OCI-LY3 (cell line): ENCODE results near the gene POP5.

Source experiments
- H2AFZ ChIP-seq: fragments of 200-600, 300-600 bp; shearing (Covaris generic); 2 replicates; pipeline ENCODE4 v1.6.0; 2014; ENCODE audit warnings: antibody characterized with exemption, low read depth, low read length
- H3K27ac ChIP-seq: fragments of 200-600, 300-600 bp; sonication (generic); 2 replicates; pipeline ENCODE4 v1.5.1; 2014; ENCODE audit warnings: mild to moderate bottlenecking, low read length, moderate library complexity, mixed read lengths
- H3K27me3 ChIP-seq: fragments of 200-600, 300-600 bp; sonication (generic); 2 replicates; pipeline ENCODE4 v1.6.1; 2014; ENCODE audit warnings: low read depth, low read length, mixed read lengths
- H3K36me3 ChIP-seq: fragments of 200-600, 300-600 bp; sonication (generic); replicated peaks from 2 replicates; pipeline ENCODE3; 2014; ENCODE audit warnings: low read depth, low read length, mixed read lengths
- H3K4me1 ChIP-seq: fragments of 300-600, 200-600 bp; sonication (generic); 2 replicates; pipeline ENCODE4 v1.6.1; 2014; ENCODE audit warnings: low read length, mixed read lengths
- H3K4me2 ChIP-seq: fragments of 200-600, 300-600 bp; sonication (generic); 2 replicates; pipeline ENCODE4 v1.6.1; 2014; ENCODE audit warnings: low read length, mixed read lengths
- H3K4me3 ChIP-seq: fragments of 300-600, 200-600 bp; sonication (generic); 2 replicates; pipeline ENCODE4 v1.5.1; 2014; ENCODE audit warnings: antibody characterized with exemption, mild to moderate bottlenecking, low read length, moderate library complexity
- H3K79me2 ChIP-seq: fragments of 300-600, 200-600 bp; shearing (Covaris generic); 2 replicates; pipeline ENCODE4 v1.6.1; 2014; ENCODE audit warnings: mild to moderate bottlenecking, low read length, mixed read lengths
- H3K9ac ChIP-seq: fragments of 300-600, 200-600 bp; shearing (Covaris generic); 2 replicates; pipeline ENCODE4 v1.6.0; 2014; ENCODE audit warnings: mild to moderate bottlenecking, low read length, moderate library complexity
- H3K9me3 ChIP-seq: fragments of 200-600, 300-600 bp; shearing (Covaris generic); 2 replicates; pipeline ENCODE4 v1.6.1; 2014; ENCODE audit warnings: low read length, mixed read lengths; ENCODE audit not compliant: insufficient read depth
- H4K20me1 ChIP-seq: fragments of 200-600, 300-600 bp; sonication (generic); 2 replicates; pipeline ENCODE4 v1.6.1; 2016; ENCODE audit warnings: low read length, mixed read lengths; ENCODE audit not compliant: insufficient read depth
- CTCF ChIP-seq: fragments of 200-600, 300-600 bp; sonication (generic); IDR thresholded peaks from 2 replicates; pipeline ENCODE4 v1.5.1; 2014; ENCODE audit warnings: antibody characterized with exemption, low read length, low read depth
- EZH2phosphoT487 ChIP-seq: fragments of 200-600 bp; shearing (Covaris generic); IDR thresholded peaks from 2 replicates; pipeline ENCODE4 v1.6.1; 2018; ENCODE audit warnings: antibody characterized with exemption, mixed run types, low read depth

Gene POP5

GRCh38 chr12:120529641-120530417 is 51.4 kb downstream of the POP5 start:
- peaks cover 19% of the 10 kb centered on the region for H3K79me2 ChIP-seq
- H3K4me1 ChIP-seq, result peaks cover 9% of the 10 kb centered on the region
- H3K4me3 ChIP-seq, result peak overlapping the region; percentile 99
- TF ChIP-seq EZH2phosphoT487, result no peak
- H3K9me3 ChIP-seq, result no peaks in the 10 kb centered on the region
- peak overlapping the region; percentile 92 for H2AFZ ChIP-seq
- H3K9ac ChIP-seq, result peak overlapping the region; percentile 89
- peak overlapping the region; percentile 41 for H3K27ac ChIP-seq
- no peaks in the 10 kb centered on the region for H4K20me1 ChIP-seq
- H3K27me3 ChIP-seq, result no peaks in the 10 kb centered on the region
- peak overlapping the region; percentile 95 for H3K4me2 ChIP-seq
- no peaks in the 10 kb centered on the region for H3K36me3 ChIP-seq

GRCh38 chr12:120528861-120529525 is 52.2 kb downstream of the POP5 start, which contains the start of gene COQ5:
TSS of gene COQ5 (minus strand) at chr12:120529158. CDS start at chr12:120529141, 17 bp downstream.
- Histone ChIP-seq H3K27me3 (no peaks in the 10 kb centered on the region), H3K36me3 (no peaks in the 10 kb centered on the region), H3K9ac (peak within 1 kb of the TSS; percentile 89), H3K4me3 (peak within 1 kb of the TSS; percentile 99), H3K4me2 (peak within 1 kb of the TSS; percentile 95), H2AFZ (peak within 1 kb of the TSS; percentile 92), H3K4me1 (peaks cover 9% of the 10 kb centered on the region), H4K20me1 (no peaks in the 10 kb centered on the region), H3K9me3 (no peaks in the 10 kb centered on the region), H3K27ac (peak within 1 kb of the TSS; percentile 41), H3K79me2 (peaks cover 12% of the 10 kb centered on the region)
- no peak for TF ChIP-seq CTCF
